ENCODE measurements around the gene ASCC2.

The ASCC2 gene

DNA sequence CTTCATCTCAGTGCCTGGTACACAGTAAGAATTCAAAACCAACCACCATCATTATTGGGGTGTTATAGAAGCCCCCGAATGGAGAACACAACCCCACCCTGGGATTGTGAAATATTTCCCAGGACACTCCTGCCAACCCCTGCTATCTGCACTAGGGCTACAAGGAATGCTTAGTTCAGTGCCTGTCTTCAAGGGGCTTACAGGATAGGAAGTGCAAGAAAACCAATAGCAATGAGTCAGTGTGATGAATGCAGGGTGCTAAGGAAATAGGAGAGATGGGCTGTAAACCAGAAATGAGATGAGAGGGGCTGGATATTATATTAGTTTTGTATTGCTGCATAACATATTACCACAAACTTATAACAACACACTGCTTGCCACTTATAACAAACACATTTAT lies 965 bp upstream of the ASCC2 start:
- no peak for TF ChIP-seq POLR2AphosphoS5 (IDR thresholded peaks at IDR 0.05; ENCODE audit: low read depth, low read length)
- TF ChIP-seq, protein P1, sequence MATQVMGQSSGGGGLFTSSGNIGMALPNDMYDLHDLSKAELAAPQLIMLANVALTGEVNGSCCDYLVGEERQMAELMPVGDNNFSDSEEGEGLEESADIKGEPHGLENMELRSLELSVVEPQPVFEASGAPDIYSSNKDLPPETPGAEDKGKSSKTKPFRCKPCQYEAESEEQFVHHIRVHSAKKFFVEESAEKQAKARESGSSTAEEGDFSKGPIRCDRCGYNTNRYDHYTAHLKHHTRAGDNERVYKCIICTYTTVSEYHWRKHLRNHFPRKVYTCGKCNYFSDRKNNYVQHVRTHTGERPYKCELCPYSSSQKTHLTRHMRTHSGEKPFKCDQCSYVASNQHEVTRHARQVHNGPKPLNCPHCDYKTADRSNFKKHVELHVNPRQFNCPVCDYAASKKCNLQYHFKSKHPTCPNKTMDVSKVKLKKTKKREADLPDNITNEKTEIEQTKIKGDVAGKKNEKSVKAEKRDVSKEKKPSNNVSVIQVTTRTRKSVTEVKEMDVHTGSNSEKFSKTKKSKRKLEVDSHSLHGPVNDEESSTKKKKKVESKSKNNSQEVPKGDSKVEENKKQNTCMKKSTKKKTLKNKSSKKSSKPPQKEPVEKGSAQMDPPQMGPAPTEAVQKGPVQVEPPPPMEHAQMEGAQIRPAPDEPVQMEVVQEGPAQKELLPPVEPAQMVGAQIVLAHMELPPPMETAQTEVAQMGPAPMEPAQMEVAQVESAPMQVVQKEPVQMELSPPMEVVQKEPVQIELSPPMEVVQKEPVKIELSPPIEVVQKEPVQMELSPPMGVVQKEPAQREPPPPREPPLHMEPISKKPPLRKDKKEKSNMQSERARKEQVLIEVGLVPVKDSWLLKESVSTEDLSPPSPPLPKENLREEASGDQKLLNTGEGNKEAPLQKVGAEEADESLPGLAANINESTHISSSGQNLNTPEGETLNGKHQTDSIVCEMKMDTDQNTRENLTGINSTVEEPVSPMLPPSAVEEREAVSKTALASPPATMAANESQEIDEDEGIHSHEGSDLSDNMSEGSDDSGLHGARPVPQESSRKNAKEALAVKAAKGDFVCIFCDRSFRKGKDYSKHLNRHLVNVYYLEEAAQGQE (IDR thresholded peaks at IDR 0.05; ENCODE audit: insufficient read depth in 1 of 2, low read depth in 2 of 2, low read length in 2 of 2): no peak
- TF ChIP-seq FOXP2 (optimal IDR thresholded peaks at IDR 0.05; ENCODE audit: borderline replicate concordance, extremely low read depth, extremely low read length, insufficient read depth): no peak
- no peak for TF ChIP-seq SIN3A (IDR thresholded peaks at IDR 0.05; ENCODE audit: borderline replicate concordance, insufficient read depth, low read length)
- no peak for TF ChIP-seq TAF1 (IDR thresholded peaks at IDR 0.05; ENCODE audit: borderline replicate concordance, insufficient read depth, low read length)

DNA sequence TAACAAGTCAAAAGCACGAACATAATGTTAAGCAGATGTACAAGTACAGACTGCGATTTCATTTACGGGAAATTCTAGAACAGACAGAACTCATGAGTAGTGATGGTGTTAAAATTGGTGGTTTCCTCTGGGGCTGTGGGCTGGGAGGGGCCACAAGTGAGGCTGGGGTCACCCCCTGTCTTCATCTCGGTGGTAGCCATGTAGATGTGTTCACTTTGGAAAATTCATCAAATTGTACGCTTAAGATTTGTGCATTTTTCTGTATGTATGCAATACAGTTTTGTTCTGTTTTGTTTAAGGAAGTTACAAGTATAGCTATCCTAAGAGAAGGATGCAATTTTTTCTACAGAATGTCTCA lies 504 bp upstream of the ASCC2 start:
- TF ChIP-seq SIN3A (IDR thresholded peaks at IDR 0.05; ENCODE audit: borderline replicate concordance, insufficient read depth, low read length) (no peak), TAF1 (IDR thresholded peaks at IDR 0.05; ENCODE audit: borderline replicate concordance, insufficient read depth, low read length) (no peak), POLR2AphosphoS5 (IDR thresholded peaks at IDR 0.05; ENCODE audit: low read depth, low read length) (no peak), FOXP2 (optimal IDR thresholded peaks at IDR 0.05; ENCODE audit: borderline replicate concordance, extremely low read depth, extremely low read length, insufficient read depth) (no peak)
- TF ChIP-seq, protein P1 (IDR thresholded peaks at IDR 0.05; ENCODE audit: insufficient read depth in 1 of 2, low read depth in 2 of 2, low read length in 2 of 2): no peak

DNA sequence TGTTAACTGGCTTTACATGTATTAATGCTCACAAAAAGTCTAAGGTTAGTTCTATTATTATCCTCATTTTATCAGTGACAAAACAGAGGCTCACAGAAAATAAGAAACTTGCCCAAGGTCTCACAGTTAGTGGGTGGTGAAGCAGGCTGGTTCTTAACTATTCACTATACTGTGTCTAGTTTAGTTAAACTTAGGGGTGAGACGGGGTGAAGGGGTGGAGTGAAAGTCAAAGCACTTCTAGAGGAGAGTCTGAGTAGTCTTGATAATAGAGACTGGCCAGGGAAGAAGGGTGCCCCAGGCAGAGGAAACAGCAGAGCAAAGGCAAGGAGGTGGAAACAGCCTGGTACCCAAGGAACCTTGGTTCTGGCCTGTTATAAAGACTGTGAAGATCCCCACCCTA lies 4.0 kb downstream of the ASCC2 start:
- no peak for TF ChIP-seq POLR2AphosphoS5 (IDR thresholded peaks at IDR 0.05; ENCODE audit: low read depth, low read length)
- TF ChIP-seq, protein P1 (IDR thresholded peaks at IDR 0.05; ENCODE audit: insufficient read depth in 1 of 2, low read depth in 2 of 2, low read length in 2 of 2): no peak
- no peak for TF ChIP-seq FOXP2 (optimal IDR thresholded peaks at IDR 0.05; ENCODE audit: borderline replicate concordance, extremely low read depth, extremely low read length, insufficient read depth)
- TF ChIP-seq TAF1 (IDR thresholded peaks at IDR 0.05; ENCODE audit: borderline replicate concordance, insufficient read depth, low read length): no peak
- no peak for TF ChIP-seq SIN3A (IDR thresholded peaks at IDR 0.05; ENCODE audit: borderline replicate concordance, insufficient read depth, low read length)

DNA sequence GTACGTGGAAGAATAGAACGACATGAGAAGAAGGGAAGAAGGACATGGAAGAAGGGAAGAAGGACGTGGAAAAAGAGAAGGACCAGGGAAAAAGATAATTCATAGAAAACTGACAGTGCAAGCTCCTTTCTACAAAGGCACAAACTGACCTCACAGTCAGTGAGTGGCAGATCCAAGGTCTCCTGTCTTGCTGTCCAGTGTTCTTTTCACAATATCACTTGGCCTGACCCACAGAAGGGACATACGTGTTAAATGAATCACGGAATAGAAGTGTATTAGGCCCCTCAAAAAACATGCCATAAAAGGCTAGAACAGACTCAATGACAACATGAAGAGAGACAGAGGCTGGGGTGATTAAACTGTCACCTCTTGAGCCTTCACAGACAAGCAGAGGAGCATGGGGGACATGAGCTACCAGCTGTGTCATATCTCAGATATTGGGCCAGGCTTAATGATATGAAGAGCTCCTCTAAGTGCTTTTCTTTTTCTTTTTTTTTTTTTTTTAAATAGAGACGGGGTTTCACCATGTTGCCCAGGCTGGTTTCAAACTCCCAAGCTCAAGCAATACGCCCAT lies 4.6 kb downstream of the ASCC2 start:
- TF ChIP-seq FOXP2 (optimal IDR thresholded peaks at IDR 0.05; ENCODE audit: borderline replicate concordance, extremely low read depth, extremely low read length, insufficient read depth): no peak
- TF ChIP-seq SIN3A (IDR thresholded peaks at IDR 0.05; ENCODE audit: borderline replicate concordance, insufficient read depth, low read length): no peak
- TF ChIP-seq, protein P1 (IDR thresholded peaks at IDR 0.05; ENCODE audit: insufficient read depth in 1 of 2, low read depth in 2 of 2, low read length in 2 of 2): no peak
- no peak for TF ChIP-seq POLR2AphosphoS5 (IDR thresholded peaks at IDR 0.05; ENCODE audit: low read depth, low read length)
- no peak for TF ChIP-seq TAF1 (IDR thresholded peaks at IDR 0.05; ENCODE audit: borderline replicate concordance, insufficient read depth, low read length)

DNA sequence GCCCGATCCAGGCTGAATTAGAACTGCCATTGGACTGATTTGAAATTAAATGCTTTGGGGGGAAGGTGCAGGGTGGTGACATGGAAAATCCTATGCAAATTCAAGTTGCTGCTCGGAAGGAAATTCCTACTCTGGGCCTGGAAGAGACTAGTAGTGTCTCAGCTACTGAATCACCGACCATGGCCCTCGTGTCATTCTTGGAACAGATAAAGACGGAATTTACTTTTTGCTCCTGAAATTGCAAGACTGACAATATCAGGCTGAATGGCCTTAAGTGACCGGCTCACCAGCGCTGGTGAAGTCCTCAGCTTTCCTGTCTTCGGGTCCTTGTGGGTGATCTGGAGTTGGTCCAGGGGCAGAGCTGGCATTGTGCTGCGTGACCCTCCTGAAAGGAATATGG lies 6.1 kb downstream of the ASCC2 start:
- TF ChIP-seq SIN3A (IDR thresholded peaks at IDR 0.05; ENCODE audit: borderline replicate concordance, insufficient read depth, low read length) (no peak), POLR2AphosphoS5 (IDR thresholded peaks at IDR 0.05; ENCODE audit: low read depth, low read length) (no peak)
- TF ChIP-seq, protein P1 (IDR thresholded peaks at IDR 0.05; ENCODE audit: insufficient read depth in 1 of 2, low read depth in 2 of 2, low read length in 2 of 2): no peak

Measured in PFSK-1 (cell line).